Measurements from ENCODE around the gene TNFRSF19.

DNA sequence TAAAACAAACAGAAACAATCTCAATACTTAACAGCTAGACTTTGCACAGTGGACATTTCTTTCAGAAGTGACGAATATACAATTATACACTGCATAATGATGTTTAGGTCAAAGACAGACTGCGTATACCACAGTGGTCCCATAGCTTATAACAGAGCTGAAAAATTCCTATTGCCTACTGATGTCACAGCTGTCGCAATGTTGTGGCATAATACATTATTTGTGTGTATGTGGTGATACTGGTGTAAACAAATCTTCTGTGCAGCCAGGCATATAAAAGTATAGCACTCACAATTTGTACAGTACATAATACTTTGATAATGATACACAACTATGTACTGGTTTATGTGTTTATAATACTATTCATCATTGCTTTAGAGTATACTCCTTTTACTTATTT is 116.7 kb downstream of the TNFRSF19 start:
- TF ChIP-seq, protein P1, sequence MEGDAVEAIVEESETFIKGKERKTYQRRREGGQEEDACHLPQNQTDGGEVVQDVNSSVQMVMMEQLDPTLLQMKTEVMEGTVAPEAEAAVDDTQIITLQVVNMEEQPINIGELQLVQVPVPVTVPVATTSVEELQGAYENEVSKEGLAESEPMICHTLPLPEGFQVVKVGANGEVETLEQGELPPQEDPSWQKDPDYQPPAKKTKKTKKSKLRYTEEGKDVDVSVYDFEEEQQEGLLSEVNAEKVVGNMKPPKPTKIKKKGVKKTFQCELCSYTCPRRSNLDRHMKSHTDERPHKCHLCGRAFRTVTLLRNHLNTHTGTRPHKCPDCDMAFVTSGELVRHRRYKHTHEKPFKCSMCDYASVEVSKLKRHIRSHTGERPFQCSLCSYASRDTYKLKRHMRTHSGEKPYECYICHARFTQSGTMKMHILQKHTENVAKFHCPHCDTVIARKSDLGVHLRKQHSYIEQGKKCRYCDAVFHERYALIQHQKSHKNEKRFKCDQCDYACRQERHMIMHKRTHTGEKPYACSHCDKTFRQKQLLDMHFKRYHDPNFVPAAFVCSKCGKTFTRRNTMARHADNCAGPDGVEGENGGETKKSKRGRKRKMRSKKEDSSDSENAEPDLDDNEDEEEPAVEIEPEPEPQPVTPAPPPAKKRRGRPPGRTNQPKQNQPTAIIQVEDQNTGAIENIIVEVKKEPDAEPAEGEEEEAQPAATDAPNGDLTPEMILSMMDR (IDR thresholded peaks at IDR 0.05): no peak
- TF ChIP-seq POLR2A (IDR thresholded peaks at IDR 0.05): no peak

All from uterus (tissue), 2 donors.